ENCODE measurements around the gene L3MBTL4.

L3MBTL4 gene

DNA sequence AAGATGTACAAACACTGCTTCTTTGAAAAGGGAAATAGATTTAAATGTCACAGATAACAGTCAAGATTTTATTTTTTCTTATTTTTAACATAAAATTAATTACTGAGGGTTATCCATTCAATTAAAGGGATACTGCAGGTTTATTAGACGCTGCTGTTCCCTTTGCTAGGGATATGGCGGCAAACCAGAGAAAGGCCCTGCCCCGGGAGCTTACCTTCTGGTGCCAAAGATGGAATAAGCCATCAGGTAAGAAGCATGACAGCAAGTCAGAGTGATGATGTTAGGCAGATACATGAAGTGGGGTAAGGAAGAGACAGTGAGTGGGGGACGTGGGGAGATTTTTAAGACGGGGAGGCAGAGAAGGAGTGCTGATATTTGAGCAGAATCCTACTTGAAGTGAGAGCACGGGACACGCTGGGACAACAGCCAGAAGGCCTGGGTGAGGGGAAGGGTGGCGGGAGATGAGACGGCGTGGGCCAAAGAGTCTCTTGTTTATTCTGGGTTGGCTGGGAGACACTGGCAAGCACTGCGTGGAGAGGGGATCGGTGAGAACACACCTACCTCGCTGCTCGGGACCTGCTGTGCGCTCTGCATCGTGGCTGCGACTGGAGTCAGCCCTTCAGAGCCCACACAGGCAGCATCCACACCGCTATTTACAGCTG, 268.9 kb downstream of the L3MBTL4 start:
- TF ChIP-seq GATA2 (IDR thresholded peaks at IDR 0.05; ENCODE audit: low read depth, low read length), result no peak
- TF ChIP-seq GATA3 (IDR thresholded peaks at IDR 0.05; ENCODE audit: low read depth, low read length), result no peak

DNA sequence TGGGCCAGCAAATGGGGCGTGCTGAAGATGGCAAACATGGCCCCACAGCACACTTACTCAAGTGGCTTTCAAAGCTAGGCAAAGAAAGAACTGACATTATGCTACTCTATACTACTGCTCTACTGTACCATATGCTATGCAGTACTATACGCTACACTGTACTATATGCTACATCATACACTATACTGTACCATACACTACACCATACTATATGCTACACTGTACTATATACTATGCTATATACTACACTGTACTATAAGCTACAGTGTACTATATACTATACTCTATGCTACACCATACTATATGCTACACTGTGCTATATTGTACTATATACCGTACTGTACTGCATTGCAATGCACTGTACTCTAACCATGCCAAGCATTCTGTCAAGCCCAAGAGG, 275.7 kb downstream of the L3MBTL4 start:
- TF ChIP-seq GATA2 (IDR thresholded peaks at IDR 0.05; ENCODE audit: low read depth, low read length), result no peak
- TF ChIP-seq GATA3 (IDR thresholded peaks at IDR 0.05; ENCODE audit: low read depth, low read length), result no peak

DNA sequence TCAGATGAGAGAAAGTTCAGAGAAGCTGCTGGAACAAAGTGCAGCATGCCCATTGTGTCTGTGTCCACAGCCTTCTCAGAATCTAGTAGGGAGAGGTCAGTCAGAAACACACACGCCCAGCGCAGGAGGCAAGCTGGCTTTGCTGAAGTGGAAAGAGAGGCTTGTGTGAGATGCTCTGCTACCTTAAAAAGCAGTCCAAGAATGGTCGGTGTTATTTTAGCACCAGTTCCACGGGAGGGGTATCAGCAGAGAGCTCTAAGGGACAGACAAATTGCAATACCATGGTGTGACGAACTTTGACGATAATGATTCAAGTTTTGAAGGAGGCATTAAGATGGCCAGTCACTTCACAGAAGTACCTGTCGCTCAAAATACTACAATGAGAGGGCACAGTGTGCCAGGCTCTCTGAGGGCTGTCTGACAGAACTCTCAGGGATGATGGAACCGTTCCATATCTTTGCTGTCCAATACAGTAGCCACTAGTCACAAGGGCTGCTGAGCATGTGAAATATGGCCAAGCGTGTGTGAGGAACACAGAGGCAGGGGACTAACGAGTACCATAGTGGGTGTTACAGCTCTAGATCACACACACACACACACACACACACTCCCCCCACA, 281.9 kb downstream of the L3MBTL4 start:
- TF ChIP-seq GATA2 (IDR thresholded peaks at IDR 0.05; ENCODE audit: low read depth, low read length), result no peak
- no peak for TF ChIP-seq GATA3 (IDR thresholded peaks at IDR 0.05; ENCODE audit: low read depth, low read length)

DNA sequence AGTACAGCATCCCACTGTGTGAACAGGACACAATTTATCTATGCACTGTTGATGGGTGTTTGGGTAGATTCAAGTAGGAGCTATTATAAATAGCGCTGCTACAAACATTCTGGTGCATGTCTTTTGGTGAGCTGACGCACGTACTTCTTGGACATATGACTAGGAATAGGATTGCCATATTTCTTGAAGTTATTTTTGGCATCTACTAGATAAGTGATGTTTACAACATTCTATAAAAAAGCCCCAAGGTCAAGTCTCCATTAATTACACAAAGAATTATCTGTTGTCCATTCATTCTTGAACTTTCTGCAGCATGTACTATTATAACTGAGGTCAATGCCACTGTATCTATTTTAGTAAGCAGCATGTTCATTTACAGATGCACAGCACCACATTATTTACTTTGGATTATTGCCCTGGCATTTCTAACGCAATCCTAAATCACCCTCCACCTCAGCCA, 293.9 kb downstream of the L3MBTL4 start:
- TF ChIP-seq GATA3 (IDR thresholded peaks at IDR 0.05; ENCODE audit: low read depth, low read length) (no peak), GATA2 (IDR thresholded peaks at IDR 0.05; ENCODE audit: low read depth, low read length) (no peak)

DNA sequence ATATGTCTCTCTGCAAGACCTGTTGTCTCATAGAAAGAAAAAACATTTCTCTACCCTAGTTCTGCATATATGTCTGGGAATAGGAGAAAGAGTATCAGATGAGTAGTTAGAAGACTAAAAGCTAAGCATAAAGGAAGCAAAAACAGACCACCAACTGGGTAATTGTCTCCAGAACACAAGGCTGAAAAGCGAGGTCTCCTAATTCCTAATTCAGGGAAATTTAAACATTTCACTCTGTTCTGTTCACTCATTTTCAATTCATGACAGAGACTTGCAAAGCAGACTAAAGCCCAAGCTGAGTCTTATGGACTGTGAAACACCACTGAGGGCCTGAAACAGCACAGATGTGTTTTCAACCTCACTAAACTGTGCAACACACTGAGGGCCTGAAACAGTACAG, 294.9 kb downstream of the L3MBTL4 start:
- TF ChIP-seq GATA3 (IDR thresholded peaks at IDR 0.05; ENCODE audit: low read depth, low read length) (no peak), GATA2 (IDR thresholded peaks at IDR 0.05; ENCODE audit: low read depth, low read length) (no peak)

DNA sequence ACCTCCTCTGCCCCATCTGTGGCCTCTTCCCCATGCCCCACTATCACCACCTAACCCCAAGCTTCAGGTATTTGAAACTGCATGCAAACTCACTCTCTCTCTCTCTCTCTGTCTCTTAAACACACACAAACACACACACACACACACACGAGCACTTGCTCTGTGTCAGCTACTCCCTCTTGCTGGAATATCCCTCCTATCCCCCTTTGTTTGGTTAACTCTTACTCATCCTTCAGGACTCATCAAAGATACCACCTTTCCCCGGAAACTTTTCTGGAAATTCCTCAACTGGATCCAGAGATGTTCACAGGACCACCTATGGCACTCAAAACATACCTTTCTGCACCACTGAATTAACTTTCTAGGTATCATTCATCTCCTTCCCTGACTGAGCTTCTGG, 296.6 kb downstream of the L3MBTL4 start:
- TF ChIP-seq GATA2 (IDR thresholded peaks at IDR 0.05; ENCODE audit: low read depth, low read length) (no peak), GATA3 (IDR thresholded peaks at IDR 0.05; ENCODE audit: low read depth, low read length) (no peak)

DNA sequence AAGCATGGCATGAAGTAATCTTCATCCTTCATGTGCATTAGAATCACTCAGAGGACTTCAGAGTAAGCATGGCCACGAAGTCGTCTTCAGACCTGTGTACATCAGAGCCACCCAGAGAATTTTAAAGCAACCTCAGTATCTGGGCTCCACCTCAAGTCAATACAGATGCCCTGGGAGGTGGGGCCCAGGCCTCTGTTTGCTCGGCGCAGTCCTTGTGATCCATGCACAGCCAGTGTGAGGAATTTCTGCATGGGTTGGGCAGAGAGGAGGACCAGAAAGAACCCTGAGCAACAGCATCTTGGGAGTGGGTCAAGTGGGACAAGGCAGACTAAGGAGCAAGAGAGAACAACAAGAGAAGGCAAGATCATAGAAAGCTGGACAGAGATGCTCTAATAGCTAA, 299.0 kb downstream of the L3MBTL4 start:
- no peak for TF ChIP-seq GATA2 (IDR thresholded peaks at IDR 0.05; ENCODE audit: low read depth, low read length)

DNA sequence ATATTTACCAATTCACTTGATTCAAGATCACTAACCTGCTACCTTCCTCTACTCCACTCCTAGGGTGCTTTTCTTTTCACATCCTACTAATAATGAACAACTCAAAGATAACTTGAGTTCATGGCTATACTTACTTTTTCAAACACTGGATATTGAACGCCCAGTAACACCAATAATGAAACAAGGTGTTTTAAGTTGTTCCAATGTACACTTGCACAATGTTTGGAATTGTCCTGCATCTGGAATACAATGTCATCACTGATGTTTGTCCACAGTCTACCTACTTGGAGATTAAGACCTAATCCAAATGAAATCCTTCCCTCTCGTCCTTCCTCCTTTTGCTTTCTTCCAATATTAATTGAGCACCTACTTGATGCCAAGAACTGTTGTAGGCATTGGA, 301.1 kb downstream of the L3MBTL4 start:
- no peak for TF ChIP-seq GATA3 (IDR thresholded peaks at IDR 0.05; ENCODE audit: low read depth, low read length)
- no peak for TF ChIP-seq GATA2 (IDR thresholded peaks at IDR 0.05; ENCODE audit: low read depth, low read length)

DNA sequence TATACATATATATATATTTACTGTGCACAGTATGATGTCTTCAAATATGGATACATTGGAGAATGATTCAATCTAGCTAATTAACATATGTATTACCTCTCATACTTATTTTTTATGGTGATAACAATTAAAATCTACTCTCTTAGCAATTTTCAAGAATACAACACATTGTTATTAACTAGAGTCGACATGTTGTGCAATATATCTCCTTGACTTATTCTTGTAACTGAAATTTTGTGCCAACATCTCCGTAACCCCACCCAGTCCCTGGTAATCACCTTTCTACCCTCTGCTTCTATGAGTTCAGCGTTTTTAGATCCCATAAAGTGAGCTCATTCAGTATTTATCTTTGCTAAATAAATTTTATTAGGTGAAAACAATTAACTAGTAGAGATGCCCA, 303.0 kb downstream of the L3MBTL4 start:
- TF ChIP-seq GATA3 (IDR thresholded peaks at IDR 0.05; ENCODE audit: low read depth, low read length) (no peak), GATA2 (IDR thresholded peaks at IDR 0.05; ENCODE audit: low read depth, low read length) (no peak)

DNA sequence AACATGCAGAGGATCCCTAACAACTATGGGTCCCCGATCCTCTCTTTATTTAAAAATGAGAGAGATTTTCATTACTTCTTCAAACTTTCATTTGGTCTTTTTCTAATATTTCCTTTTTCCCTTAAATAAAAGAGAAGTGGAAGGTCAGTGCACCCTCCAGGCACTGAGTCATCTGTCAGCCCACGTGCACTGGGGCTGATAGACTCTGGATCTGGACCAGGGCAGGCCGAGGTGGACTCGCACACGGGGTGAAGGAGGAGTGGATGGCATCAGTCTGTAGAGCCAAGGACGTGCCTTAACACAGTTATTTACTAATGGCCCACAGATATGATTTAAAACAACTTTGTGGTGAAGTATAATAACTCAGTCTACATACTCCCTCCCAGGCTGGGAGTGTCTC, 305.0 kb downstream of the L3MBTL4 start:
- no peak for TF ChIP-seq GATA2 (IDR thresholded peaks at IDR 0.05; ENCODE audit: low read depth, low read length)
- no peak for TF ChIP-seq GATA3 (IDR thresholded peaks at IDR 0.05; ENCODE audit: low read depth, low read length)

DNA sequence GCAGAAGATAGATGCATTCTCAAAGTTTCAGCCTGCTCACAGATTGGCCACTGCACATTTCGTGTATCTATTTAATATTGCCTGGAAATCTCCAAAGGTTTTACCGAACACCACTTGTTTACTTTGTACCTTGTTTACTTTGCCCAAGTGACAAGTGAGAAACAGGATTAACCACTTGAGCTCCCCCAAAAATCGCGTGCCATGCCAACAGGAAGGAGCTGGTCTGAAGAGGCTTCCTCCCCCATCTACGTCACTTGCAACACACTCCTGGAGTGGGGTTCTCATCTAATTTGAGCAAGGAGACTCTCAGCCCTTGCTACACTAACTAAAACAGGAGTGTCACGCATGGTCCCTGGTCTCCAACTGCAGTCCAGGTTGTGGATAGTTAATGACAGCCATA, 306.9 kb downstream of the L3MBTL4 start:
- TF ChIP-seq GATA2 (IDR thresholded peaks at IDR 0.05; ENCODE audit: low read depth, low read length), result no peak
- no peak for TF ChIP-seq GATA3 (IDR thresholded peaks at IDR 0.05; ENCODE audit: low read depth, low read length)

DNA sequence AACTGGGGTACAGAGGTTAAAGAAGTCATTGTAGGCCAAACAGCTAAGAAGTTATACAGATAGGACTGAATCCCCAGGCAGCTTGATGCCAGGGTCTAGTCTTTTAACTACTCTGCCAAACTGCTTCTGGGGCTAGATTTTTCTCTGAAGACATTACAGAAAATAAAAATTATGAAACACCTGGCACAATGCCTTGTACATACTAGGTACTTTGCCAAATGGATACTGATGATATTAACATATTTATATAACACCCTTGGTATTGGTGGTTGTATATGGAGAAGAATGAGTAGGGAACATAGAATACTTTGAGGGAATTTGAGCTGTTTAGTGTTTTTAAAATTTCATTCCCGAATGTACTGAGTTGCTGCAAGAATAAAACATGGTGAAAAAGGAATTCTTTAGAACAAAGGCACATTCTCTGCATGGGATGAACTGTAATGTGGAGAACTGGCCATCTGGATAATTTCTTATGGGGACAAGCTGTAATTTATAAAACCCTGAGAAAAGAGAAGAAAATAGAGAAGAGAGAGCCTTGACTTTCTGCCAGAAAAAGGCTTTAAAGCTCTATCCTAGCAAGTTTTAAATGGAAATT, 308.5 kb downstream of the L3MBTL4 start:
- TF ChIP-seq GATA3 (IDR thresholded peaks at IDR 0.05; ENCODE audit: low read depth, low read length) (no peak), GATA2 (IDR thresholded peaks at IDR 0.05; ENCODE audit: low read depth, low read length) (no peak)

DNA sequence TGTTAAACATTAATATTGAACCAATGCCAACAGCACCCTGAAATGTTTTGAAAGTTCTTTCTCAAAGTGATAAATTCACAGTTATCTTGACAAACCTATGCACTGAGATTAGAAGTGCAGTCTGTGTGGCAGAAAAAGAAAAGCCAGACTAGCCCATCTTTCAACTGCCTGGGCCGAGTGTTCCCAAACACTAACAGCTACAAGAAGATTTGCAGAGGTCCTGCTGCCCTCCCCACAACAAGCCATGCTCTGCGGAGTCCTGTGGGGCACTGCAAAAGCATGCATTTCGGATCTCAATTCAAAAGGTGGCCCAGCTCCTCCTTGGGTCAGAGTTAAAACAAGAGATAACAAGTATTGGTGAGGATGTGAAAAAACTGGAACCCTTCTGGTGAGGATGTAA, 311.0 kb downstream of the L3MBTL4 start:
- no peak for TF ChIP-seq GATA2 (IDR thresholded peaks at IDR 0.05; ENCODE audit: low read depth, low read length)
- no peak for TF ChIP-seq GATA3 (IDR thresholded peaks at IDR 0.05; ENCODE audit: low read depth, low read length)

DNA sequence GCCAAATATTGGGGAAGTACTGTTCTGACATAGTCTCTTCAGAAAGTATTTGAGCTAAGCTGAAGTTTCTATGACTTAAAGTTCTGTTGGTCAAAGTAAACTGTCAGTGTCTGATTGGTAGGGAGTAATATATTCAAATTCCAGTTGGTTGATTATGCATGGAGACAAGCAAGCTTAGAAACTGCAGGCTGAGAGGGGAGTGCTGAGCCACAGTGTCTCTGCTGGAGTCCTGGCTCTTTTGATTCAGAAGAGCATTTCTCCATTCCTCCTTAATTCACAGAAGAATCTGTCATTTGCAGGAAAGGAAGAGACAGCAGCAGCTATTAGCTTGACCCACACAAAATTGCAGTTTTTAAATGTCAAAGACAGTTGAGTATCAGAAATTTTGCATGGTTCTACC, 318.0 kb downstream of the L3MBTL4 start:
- TF ChIP-seq GATA2 (IDR thresholded peaks at IDR 0.05; ENCODE audit: low read depth, low read length) (no peak), GATA3 (IDR thresholded peaks at IDR 0.05; ENCODE audit: low read depth, low read length) (no peak)

DNA sequence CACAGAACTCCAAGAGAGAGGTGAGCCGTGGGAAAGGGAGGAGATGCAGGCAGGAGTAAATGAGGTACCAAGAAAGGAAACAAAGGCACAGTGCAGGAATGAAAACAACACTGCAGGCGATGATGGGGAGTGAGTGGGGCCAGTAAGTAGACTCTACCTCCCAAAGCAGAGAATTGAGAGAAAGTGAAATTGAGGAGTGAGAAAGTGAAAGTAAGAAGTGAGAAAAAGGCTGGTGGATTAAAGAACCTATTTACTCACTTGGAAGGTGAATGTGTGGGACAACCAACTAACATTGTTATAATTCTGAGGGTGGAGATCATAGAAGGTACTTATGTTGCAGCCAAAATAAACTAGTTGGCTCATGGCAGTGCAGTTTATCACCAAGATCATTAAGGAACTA, 326.3 kb downstream of the L3MBTL4 start:
- TF ChIP-seq GATA3 (IDR thresholded peaks at IDR 0.05; ENCODE audit: low read depth, low read length), result no peak
- no peak for TF ChIP-seq GATA2 (IDR thresholded peaks at IDR 0.05; ENCODE audit: low read depth, low read length)
